GM12801 (cell line): ENCODE data around the gene EXOSC1.

ENCODE experiments used
- CTCF ChIP-seq: IDR thresholded peaks from one replicate; pipeline ENCODE4 v1.5.1; 2011; ENCODE audit warnings: control low read depth; ENCODE audit not compliant: insufficient read length; ENCODE audit errors: extremely low read depth

The EXOSC1 gene

GRCh38 chr10:97464226-97464625 is 18.4 kb upstream of the EXOSC1 start:
- TF ChIP-seq CTCF: no peak

- TF ChIP-seq CTCF: peak; percentile 10
Observed at GRCh38 chr10:97463363-97464132, 17.7 kb upstream of the EXOSC1 start.

- no peak for TF ChIP-seq CTCF
Observed at GRCh38 chr10:97462309-97462708, 16.5 kb upstream of the EXOSC1 start.

- no peak for TF ChIP-seq CTCF
Observed at GRCh38 chr10:97459933-97460332, 14.1 kb upstream of the EXOSC1 start.

GRCh38 chr10:97459111-97459510 is 13.3 kb upstream of the EXOSC1 start:
- no peak for TF ChIP-seq CTCF

- TF ChIP-seq CTCF: no peak
Observed at GRCh38 chr10:97456686-97457065, 10.9 kb upstream of the EXOSC1 start.

GRCh38 chr10:97456034-97456685 is 10.4 kb upstream of the EXOSC1 start:
- TF ChIP-seq CTCF: no peak
